Frontal cortex (tissue), 4 donors: ENCODE measurements around the gene FRMPD2. TPM values are rescaled to one million over a fixed set of nuclear protein-coding genes. Genes with fewer than 3 reads are reported as not detected.
"Not testable (repeated sequence)": the region's sequence is repeated elsewhere in the genome, so short reads cannot be mapped to it uniquely, and the experiment has no call there.

Experiments
- DNase-seq, 2 donors: peaks; one replicate each; pipeline ENCODE4 v3.0.0; 2012; ENCODE audit warnings: low spot score in 2 of 2
- FAIRE-seq: peaks from 2 replicates; lab custom pipeline; 2012; peaks lifted over from hg19 to GRCh38; lab: Jason Lieb, UNC
- total RNA-seq: library from RNA; depleted of rRNA; stranded (reverse); fragments of >200 nt; gene quantifications from one replicate; pipeline ENCODE4 v1.2.3, GENCODE V29; 2014
- donor health status: control.
- donor health status: control.
- donor health status: control.

Gene FRMPD2
- total RNA-seq, 1 donor from 2014 or later = 3.3 TPM

DNA sequence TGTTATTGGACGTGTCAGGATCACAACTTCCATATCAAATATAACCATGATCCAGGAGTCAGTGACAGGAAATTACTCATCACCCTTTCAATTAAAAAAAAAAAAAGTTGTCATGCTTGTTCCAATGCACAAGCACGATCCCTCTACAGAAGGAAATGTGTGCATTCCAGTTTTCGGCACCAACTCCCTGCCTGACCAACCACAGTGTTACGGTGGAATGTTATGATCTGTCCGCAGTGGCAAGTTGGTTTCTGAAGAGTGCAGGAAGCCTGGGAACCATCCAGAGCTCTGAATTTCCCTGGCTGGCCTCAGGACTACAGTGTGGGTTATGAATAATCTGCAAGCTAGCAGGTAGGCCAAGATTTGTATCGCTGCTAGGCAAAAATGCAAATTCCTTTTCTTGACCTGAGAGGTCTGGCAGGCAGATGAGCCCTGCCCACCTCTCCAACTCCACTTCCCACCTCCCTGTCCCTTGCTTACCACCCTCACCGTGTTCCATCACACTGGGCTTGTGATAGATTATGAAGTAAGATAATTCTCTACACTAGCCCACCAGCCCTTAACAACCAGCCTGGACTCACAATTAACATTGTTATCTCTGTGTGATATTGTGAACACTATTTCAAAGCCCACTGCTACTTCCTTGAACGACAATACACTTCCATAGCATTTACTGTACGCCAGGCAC is 20.4 kb downstream of the FRMPD2 start:
- FAIRE-seq = no peak

DNA sequence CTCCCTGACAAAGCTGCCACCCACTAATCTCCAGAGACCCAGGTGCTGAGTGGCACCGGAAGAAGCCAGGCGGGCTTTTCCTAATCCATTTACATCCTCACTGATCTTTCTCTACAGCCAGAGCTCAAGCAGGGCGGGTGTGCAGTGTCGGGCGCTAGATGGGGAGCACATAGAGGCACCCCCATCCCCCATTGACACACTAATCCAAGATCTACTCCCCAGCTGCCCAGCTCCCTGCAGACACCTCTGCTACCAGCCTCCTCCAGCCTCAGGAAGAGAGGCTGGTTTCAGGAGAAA is 22.2 kb downstream of the FRMPD2 start:
- FAIRE-seq (no peak), DNase-seq (no peak)

More for the DNA sequence above, 20.4 kb downstream of the FRMPD2 start:
- no peak for DNase-seq

DNA sequence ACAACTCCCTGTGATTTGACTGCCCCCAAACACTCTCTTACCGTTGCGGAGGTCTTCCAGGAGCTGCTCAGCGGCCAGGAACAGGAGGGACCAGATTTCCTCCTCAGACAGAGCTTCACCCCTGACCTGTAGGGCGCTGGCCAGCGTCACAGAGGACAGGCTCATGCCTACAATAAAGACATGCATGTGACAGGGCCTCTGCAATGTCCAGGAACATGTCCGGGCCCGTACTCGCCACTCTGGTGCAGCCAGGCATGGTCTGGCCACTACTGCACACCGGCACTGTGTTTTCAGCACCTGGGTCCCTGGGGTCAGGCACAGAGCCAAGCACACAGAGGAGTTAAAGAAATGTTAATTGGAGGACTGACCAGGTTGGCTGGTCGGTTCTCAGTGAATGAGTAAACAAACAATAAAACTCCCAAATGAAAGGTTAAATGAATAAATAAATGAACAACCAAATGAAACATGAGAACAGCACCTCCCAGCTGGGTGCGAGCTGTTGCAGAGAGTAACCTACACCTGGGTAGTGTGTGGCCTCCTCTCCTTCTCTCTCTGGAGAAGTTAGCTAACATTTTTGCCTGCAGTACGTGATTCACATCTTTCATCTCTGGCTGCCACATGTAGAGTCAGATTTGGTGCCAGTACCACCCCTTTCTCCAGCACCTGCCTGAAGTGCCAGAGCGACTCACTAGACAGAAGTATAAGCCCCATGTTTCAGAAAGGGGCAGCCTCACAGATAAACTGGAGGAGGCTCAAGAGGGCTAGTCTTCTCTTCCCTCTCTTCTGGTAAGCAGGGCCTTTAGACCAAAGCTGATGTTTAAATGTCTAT is 22.8 kb downstream of the FRMPD2 start:
- no peak for FAIRE-seq
- DNase-seq = no peak

DNA sequence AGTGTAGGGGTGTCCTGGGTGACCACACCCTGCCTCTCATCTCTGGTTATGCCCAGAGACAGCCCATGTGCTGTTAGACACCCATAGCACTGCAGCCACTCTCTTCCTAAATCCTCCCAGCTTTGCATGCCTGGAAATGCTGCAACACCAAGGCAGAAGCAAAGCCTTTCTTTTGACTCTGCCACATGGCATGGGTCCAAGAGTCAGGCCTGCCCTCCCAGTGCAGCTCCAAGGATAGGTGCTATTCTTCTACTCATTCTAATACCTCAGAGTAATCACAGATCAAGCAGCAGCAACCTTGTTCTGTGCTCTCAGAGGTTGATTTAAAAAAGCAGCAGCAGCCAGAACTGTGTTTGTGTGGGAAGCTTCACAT is 23.4 kb downstream of the FRMPD2 start:
- DNase-seq = no peak
- no peak for FAIRE-seq

DNA sequence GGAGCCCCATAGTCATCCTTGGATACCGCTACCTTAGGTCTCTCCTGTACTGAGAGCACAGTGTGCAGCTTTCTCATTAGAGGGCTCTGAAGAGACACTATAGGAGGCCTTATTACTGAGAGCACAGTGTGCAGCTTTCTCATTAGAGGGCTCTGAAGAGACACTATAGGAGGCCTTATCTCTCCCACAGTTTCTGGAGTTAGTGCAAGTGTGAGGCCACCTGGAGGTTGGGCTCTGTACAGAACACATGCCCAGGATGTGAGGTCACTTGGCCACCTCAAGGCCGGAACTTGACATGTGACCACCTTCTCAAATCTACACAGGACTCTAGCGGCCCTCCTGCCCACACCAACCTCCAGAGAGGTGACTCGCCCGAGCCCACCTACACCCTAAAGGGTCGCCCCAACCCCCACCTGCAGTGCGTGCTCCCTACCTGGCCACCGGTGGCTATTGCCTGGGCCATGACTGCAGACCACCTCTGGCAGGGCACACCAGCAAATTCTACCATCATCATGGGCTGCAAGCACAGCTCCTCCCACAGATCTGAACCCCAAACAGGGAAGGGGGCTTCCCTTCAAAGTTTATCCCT is 24.6 kb downstream of the FRMPD2 start:
- DNase-seq (no peak), FAIRE-seq (no peak)

DNA sequence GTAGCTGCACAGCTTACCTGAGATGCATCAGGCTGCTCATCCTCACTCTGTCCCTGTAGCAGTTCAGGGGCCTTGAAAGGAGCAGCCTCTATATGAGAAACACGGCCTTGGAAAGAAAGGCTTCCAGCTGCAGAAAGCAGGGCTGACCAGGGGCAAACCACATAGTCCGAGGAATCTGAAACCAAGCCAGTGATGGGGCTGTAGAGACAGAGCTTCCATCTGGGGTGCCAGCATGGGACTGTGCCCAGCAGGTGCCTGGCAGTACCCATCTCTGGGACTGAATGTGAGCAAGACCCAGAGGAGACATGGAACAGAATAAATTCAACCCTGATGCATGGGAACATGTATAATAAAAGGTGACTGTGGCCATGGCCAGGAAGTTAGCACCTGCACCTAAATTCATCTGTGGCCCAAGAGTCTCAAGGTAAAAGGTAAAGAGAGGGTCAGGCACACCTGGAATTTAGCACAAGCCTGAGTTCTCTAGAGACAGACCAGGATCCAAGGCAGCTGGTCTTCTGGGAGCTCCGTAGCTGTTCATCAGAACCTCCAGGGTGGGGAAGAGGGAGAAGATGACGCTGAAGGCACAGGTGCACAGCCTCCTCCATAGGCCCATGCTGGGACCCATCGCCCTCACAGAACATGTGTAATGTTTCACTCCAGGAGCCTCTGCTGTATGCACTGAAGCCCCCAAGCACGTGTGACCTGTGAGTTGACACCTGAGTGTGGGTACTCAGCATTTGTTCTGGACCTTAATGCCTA is 25.3 kb downstream of the FRMPD2 start:
- DNase-seq (no peak), FAIRE-seq (no peak)

DNA sequence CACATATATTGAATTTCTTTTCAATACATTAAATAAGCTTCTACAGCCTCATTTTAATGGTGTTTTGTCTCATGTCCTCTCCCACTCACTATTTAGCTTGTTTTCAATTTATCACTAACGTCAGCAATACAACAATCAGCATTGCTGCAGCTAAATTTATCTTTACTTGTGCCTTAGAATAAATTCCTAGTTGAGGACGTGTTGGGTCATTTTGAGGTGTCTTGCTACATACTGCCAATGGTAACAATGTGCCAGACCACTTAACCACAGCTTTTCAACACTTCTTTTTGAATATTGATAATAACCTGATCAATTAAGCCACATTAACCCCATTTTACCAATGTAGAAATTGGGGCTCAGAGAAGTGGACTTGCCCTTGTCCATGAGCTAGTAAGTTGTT is 26.0 kb downstream of the FRMPD2 start:
- DNase-seq (no peak), FAIRE-seq (no peak)

DNA sequence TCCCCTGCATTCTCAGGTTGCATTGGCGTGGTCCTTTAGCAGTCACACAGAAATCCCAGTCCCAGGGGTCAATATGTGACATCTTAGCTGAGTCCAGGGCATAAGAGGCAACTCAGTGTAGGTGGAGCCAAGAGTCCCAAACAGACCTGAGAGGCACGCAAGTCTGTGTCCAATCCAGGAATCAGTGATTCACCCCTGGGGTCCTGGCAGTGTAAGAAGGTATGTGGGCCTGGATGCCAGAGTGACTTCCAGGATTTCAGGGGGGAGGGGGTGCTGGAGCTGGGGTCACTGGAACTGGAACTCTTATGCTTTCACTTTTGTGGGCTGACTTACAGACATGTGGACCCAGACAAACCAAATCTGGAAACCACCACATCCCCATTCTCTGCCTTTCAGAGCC is 26.8 kb downstream of the FRMPD2 start:
- DNase-seq (no peak), FAIRE-seq (no peak)

DNA sequence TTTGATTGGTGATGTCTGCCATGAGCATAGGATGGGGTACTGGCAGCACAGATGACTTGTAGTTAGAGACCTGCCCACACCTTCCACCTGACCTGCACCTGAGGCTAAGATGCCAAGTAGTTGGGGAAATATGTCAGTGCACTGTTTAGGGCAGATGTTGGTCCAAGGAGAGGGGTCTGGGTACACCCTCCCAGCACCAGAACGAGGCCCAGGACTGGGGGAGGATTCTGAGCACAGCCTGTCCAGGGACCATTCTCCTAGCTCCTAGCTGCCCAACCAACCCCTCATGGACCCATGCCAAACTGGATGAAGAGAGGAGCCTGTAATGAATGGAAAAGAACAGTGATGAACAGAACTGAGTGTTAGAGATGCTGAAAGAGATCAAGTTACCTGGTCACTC is 28.0 kb downstream of the FRMPD2 start:
- no peak for DNase-seq
- no peak for FAIRE-seq

DNA sequence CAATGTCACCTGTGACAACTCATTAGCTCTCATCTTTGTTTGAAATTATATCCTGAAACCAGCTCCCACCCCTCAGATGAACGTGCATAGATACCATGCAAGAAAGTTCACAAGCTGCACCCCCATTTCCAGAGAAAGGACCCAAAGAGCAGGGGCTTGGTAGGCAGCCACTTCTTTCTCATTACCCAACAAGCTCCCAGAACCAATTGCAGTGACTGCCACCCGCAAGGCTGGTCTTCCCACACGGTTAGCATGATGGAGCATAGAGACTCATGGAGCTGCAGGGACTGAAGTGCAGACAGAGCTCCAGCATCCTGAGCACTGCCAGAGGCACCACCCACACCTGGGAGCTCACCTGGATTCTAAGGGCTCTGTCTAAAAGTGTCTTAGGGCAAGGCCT is 28.5 kb downstream of the FRMPD2 start:
- no peak for DNase-seq
- no peak for FAIRE-seq

DNA sequence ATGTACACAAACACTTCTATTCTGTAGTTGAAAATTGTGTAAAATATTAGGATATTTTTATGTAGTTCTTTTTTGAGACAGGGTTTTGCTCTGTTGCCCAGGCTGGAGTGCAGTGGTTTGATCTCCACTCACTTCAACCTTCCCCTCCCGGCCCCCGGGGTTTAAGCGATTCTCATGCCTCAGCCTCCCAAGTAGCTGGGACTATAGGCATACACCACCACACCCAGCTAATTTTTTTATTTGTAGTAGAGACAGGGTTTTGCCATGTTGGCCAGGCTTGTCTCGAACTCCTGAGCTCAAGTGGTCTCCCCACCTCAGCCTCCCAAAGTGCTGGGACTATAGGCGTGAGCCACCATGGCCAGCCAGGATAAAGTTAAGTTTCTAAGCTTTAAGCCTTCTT is 30.6 kb downstream of the FRMPD2 start:
- not testable (repeated sequence) for DNase-seq, FAIRE-seq

DNA sequence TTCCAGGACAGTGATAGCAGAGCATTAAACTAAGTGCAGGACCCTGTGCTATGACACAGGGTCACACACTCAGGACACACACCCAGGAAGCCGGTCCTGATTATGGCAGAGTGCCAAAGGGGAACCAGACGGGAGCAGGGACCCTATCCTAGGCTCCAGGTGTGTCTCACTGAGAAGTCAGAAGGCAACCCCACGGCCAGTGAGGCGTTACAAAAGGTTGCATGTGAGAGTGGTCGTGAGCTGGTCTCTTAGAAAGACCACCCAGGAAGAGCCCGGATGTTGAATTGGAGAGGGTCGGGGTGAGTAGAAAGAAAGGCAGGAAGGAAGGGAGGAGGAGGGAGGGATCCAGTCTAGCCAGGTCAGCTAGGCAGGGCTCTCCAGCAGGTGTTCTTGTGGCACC is 31.0 kb downstream of the FRMPD2 start:
- FAIRE-seq = no peak
- DNase-seq = no peak

DNA sequence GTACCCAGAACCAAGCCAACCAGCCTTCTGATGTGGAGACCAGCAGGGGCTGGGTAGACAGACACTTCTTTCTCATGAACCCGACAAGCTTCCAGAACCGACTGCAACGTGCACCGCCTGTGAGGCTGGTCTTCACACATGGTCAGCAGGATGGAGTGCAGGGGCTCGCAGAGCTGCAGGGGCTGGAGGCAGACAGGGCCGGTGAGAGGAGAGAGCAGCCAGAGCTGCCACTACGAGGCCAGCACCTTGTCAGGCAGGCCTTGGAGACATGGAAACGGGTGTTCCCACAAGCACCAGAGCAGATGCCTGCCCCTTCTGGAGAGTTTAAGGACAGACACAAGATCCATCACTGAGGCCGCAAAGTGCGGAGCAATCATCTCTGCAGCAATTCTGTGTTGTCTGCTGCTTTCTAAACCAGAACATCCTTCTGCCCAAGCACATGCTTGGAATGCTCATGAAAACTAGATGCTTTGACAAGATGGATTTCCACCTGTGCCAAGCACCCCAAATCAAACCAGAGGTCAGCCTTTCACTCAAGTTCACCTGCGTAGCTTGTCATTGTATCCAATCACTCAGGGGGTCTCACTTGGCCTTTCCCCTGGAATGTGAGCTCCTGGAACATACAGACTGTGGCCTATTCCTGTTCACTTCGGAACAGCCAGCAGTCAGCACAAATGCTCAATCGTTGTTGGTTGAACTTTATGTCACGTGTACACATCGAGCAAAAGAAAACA is 32.2 kb downstream of the FRMPD2 start:
- DNase-seq (no peak), FAIRE-seq (no peak)

DNA sequence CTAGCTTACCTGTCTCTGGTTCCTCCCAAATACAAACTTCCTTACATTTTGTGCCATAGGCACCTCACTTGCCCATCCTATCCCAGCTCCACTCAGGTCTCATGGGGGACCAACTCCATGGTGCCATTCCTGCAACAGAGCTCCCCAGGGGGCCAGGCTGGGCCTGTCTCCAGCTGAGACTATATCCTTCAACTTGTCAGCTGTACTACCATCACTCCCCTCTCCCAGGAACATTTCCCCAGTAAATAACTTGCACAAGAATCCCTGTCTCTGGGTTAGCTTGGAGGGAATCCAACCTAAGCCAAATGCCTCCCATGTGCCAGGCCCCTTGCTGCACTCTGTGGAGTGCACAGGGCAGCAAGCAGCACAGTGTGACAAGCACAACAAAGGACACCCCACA is 33.2 kb downstream of the FRMPD2 start:
- no peak for FAIRE-seq
- DNase-seq = no peak

DNA sequence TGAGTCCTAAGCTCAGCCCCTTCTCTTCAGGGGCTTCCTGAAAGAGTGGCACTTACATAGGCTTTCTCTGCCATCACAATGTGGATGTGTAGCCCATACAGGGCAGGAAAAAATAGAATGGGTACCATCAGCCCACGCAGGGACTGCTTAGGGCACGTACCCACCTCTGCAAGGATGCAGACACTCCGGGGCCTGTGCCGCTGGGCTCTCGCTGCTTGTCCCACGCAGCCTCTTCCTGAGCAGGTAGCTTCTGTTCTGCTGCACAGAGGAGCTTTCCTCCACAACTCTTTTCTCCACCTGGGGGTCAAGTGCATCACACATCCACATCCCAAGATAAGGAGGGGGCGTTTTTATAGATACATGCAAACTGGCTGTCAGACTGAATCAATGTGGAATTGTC is 34.3 kb downstream of the FRMPD2 start:
- FAIRE-seq (no peak), DNase-seq (no peak)

DNA sequence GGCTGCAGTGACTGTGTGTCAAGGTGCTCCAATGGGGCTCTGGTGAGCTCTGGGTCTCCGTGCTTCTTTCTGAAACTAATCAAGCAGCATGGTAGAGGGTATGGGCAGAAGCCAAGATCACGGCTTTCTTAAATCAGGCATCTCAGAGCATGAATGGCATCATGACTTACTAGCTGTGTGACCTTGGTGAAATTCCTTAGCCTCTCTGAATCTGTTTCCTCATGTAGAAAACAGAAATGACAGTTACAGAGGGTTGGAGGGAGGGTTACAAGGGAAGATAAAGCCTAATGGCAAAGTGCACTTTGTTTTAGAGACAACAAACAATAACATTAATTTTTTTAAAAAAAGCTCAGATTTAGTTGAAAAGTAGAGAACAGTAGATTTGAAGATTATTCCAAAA is 34.9 kb downstream of the FRMPD2 start:
- no peak for DNase-seq
- no peak for FAIRE-seq

DNA sequence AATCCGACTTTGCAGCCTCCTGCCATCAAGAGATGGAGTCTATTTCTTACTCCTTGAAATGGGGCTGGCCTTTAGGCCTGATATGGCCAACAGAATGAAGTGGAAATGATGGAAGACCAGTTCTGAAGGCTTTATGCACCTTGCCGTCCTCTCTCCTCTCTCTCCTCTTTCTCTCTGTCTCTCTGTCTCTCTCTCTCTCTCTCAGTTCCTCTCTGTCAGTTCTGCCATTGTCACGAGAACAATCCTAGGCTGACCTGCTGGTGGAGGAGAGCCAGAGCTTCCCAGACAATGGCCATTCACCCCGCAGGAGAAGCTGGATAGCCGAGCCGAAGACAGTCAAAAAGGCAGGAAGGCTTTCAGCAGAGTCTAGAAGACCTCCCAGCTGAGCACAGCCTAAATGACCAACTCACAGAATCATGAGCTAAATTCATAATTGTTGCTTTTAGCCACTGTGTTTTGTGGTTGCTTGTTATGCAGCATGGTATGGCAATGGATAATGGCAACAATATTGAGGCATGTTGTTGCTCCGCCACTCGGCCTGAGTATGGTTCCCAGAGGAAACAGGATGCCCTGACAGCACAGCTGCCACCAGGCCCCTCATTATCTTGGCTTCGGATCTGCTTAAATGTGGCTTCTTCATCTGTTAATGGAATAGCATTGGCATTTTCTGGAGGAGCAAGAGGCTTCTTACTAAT is 35.5 kb downstream of the FRMPD2 start:
- FAIRE-seq (no peak), DNase-seq (no peak)

DNA sequence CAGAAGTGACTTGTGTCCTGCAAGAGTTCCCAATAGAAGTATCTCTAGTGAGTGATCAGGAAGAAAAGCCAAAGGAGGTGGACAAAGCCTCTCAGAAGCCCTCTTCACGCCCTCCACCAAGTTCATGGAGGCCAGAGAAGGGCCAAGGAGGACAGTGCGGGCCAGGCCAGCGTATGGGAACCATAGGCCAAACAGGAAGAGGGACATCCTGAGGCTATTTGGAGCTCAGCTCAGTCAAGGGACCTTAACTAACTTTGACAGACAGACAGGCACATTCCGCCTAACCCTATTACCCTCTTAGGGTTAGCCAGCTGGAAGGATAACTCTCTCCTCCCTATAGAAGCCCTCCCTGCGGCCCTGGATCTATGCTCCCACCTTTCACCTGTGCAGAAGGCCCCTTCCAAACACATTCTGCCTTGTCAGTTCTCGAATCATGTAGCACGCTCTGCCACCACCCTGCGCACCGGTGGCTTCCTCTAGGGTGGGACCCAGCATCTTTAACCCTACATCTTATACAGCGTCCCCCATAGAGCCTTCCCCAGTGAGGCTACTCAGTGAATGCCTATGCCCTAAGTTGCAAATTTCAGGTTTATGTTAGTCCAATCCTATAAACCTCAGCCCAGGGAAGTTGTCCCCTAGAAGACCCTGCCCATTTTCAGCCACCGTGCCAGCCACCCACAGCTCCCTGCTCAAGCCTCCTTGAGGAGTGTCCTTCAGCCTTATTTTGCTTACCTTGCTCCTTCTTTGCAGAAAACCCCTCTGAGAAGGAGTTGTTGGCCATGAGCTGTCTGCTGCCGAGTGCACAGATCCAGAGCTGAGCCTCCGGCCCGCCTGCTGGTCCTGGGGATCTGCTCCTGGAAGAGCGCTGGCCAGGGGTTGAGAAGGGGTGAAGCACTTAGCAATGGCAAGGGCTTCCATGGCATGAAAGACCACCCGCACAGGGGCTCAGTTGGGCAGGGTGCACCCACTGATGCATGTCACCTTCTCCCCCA is 36.9 kb downstream of the FRMPD2 start:
- DNase-seq = no peak
- no peak for FAIRE-seq
